Measurements from ENCODE around the gene ZNF831.

Gene ZNF831

DNA sequence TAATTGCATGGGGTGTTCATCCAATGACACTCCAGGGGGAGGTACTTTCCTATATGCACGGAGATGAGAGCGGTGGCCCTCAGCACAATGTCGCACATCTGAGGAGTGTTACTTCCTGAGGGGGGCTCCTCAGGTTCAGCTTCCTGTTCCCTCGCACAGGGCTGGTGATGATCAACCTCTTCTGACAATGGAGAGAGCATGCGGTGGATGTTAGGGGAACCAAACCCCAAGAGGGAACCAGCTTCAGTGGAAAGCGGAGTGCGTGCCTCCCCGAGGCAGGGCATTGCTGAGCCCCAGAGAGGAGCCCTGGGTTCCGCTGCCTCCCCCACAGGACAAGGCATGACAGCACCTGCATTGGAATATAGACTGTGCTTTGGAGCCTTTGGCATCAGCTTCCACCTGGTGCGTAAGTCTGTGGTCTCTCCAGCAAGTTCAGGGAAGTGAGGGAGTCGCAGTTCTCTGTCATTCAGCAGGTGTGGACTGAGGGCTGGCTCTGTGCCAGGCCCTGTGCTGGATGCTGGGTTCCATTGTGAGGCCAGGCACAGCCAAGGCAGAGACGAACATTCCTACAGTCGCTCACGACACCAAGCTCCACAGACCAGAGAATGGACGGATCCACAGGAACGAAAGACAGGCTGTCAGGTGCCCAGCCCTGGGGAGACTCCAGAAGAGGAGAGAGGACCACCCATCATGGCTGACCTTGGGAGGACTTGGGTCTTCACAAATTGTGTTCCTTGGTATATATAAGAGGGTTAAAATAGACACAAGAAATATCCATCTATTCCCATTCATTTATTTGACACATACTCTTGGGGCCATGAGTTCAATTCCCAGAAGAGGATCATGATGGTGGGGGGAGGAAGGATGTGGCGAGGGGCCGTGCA is 3.9 kb upstream of the ZNF831 start:
- FAIRE-seq = no peak
- TF ChIP-seq TAF1 (IDR thresholded peaks at IDR 0.05; ENCODE audit: borderline replicate concordance, low read depth, low read length) (no peak), POLR2AphosphoS5 (IDR thresholded peaks at IDR 0.05; ENCODE audit: low read depth, low read length) (no peak), POLR2A (IDR thresholded peaks at IDR 0.05; ENCODE audit: low read depth, low read length) (no peak)
- DNase-seq (ENCODE audit: insufficient read length) = no peak

DNA sequence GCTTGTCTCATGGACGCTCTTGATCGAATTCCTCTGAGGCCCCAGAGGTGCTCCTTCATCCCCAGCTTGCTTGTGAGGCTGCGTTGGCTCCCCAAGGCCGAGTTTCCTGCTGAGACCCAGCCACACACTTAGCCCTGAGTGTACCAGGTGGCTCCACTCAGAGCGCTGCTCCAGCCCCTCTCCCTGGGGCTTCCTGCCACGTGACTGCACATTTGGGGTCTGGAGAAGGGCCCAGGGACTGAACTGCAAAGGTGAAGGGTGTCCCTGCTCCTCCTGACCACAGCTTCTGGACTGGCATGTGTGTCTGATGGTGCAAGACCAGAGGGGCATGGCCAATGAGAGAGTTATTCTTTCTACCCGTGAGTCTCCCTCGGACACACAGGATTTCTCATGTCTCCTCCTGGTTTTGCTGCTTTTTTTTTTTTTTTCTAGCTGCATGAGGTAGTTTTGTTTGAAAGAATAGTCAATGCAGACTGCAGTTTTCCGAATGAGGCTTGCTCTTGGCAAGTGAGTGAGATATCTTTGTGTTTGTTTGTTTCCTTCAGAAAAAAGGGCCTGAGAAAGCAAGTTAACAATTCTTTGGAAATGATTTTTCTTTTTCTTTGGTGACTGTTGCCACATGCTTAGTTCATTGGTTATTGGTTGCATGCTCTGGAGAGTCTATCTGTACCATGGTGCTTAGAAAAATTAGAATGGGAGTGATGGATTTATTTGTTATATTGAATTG is 3.1 kb upstream of the ZNF831 start:
- no peak for FAIRE-seq
- TF ChIP-seq POLR2A (IDR thresholded peaks at IDR 0.05; ENCODE audit: low read depth, low read length) (no peak), TAF1 (IDR thresholded peaks at IDR 0.05; ENCODE audit: borderline replicate concordance, low read depth, low read length) (no peak), POLR2AphosphoS5 (IDR thresholded peaks at IDR 0.05; ENCODE audit: low read depth, low read length) (no peak)
- no peak for DNase-seq (ENCODE audit: insufficient read length)

DNA sequence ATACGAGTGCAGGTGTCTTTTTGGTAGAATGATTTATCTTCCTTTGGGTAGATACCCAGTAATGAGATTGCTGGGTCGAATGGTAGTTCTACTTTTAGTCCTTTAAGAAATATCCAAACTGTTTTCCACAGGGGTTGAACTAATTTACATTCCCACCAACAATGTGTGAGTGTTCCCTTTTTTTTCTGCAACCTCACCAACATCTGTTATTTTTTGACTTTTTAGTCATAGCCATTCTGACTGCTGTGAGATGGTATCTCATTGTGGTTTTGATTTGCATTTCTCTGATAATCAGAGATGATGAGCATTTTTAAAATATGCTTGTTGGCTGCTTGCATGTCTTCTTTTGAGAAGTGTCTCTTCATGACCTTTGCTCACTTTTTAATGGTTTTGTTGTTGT is 1.9 kb upstream of the ZNF831 start:
- FAIRE-seq = peak; percentile 77
- no peak for DNase-seq (ENCODE audit: insufficient read length)
- no peak for TF ChIP-seq POLR2AphosphoS5 (IDR thresholded peaks at IDR 0.05; ENCODE audit: low read depth, low read length)
- TF ChIP-seq POLR2A (IDR thresholded peaks at IDR 0.05; ENCODE audit: low read depth, low read length) = no peak
- TF ChIP-seq TAF1 (IDR thresholded peaks at IDR 0.05; ENCODE audit: borderline replicate concordance, low read depth, low read length) = no peak

DNA sequence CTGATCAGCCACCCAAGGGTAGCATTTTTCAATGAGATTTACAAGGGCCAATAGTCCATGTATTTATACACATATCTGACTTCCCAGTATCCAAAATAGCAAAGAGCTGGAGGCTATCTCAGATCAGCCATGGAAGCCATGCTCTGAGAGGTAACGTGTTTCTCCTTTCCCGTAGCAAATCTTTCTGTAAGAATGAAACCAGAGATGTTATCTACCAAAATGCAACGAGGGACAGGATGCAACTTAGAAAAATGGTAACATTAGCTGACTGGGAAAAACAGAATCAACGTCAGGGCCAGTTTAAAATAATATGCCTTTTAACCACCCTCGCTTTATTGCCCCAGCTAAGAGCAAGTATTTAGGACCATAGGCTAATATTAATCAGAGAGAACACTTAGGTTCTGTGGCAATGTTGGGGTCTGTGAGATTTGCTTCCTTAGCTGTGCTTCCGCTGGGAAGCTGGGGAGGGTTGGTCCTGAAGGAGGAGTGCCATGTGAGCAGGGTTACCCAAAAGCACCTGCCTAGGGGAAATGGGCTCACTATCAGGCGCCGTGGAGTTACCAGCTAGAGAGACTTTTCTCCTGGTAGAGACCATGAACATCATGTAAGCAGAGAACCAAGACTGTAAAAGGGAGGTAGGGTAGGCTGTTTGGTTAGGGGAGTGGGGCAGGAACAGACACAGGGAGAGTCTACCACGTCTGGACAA is 1.2 kb downstream of the ZNF831 start:
- peak; percentile 62 for FAIRE-seq
- no peak for TF ChIP-seq TAF1 (IDR thresholded peaks at IDR 0.05; ENCODE audit: borderline replicate concordance, low read depth, low read length)
- no peak for TF ChIP-seq POLR2AphosphoS5 (IDR thresholded peaks at IDR 0.05; ENCODE audit: low read depth, low read length)
- TF ChIP-seq POLR2A (IDR thresholded peaks at IDR 0.05; ENCODE audit: low read depth, low read length) = no peak
- no peak for DNase-seq (ENCODE audit: insufficient read length)

DNA sequence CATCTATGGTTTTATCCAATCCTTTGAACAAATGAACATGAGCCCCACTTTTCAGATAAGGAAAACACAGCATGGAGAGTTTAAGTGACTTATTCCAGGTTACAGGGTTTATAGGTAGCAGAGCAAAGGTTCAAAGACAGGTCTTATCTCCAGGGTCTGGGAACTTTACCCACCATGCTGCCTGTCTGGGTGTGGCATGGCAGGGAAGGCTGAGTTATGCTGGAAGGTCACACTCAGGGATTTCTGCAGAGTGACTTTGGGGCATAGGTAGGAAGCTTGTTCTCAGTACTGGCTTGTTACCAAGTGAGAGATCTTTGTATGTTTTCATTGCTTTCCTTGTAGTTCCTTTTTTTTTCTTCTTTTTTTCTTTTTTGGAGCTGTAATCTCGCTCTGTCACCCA is 1.8 kb downstream of the ZNF831 start:
- DNase-seq (ENCODE audit: insufficient read length) (no peak), FAIRE-seq (peak; percentile 86)
- TF ChIP-seq POLR2A (IDR thresholded peaks at IDR 0.05; ENCODE audit: low read depth, low read length) = no peak
- no peak for TF ChIP-seq TAF1 (IDR thresholded peaks at IDR 0.05; ENCODE audit: borderline replicate concordance, low read depth, low read length)
- no peak for TF ChIP-seq POLR2AphosphoS5 (IDR thresholded peaks at IDR 0.05; ENCODE audit: low read depth, low read length)

DNA sequence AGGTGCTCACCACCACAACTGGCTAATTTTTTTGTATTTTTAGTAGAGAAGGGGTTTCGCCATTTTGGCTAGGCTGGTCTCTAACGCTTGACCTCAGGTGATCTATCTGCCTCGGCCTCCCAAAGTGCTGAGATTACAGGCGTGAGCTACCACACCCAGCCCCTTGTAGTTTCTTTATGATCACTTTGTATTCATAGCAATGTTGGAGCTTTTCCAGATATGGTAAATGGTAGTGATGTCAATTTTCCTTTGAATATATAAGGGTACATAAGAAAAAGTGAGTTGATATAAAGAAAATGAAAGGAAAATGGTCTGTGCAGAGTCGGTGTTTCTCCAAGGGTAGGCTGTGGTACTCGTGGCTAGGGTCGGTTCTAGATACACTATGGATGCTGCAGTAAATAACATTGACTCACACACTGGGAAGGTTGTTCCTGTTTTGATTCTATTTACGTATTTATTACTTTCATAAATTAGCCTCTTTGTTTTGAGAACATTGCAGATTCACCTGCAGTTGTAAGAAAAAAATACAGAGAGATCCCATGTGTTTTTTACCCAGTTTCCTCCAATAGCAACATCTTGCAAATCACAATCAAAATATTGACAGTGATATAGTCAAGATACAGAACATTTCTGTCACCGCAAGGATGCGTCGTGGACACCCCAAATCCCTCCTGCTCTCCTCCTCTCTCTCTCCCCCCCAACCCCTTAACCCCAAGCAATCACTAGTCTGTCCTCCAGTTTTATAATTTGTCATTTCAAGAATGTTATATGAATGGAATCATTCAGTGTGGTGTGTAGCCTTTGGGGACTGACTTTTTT is 2.5 kb downstream of the ZNF831 start:
- no peak for DNase-seq (ENCODE audit: insufficient read length)
- TF ChIP-seq POLR2AphosphoS5 (IDR thresholded peaks at IDR 0.05; ENCODE audit: low read depth, low read length) = no peak
- TF ChIP-seq TAF1 (IDR thresholded peaks at IDR 0.05; ENCODE audit: borderline replicate concordance, low read depth, low read length) = no peak
- no peak for TF ChIP-seq POLR2A (IDR thresholded peaks at IDR 0.05; ENCODE audit: low read depth, low read length)
- peak; percentile 84 for FAIRE-seq

DNA sequence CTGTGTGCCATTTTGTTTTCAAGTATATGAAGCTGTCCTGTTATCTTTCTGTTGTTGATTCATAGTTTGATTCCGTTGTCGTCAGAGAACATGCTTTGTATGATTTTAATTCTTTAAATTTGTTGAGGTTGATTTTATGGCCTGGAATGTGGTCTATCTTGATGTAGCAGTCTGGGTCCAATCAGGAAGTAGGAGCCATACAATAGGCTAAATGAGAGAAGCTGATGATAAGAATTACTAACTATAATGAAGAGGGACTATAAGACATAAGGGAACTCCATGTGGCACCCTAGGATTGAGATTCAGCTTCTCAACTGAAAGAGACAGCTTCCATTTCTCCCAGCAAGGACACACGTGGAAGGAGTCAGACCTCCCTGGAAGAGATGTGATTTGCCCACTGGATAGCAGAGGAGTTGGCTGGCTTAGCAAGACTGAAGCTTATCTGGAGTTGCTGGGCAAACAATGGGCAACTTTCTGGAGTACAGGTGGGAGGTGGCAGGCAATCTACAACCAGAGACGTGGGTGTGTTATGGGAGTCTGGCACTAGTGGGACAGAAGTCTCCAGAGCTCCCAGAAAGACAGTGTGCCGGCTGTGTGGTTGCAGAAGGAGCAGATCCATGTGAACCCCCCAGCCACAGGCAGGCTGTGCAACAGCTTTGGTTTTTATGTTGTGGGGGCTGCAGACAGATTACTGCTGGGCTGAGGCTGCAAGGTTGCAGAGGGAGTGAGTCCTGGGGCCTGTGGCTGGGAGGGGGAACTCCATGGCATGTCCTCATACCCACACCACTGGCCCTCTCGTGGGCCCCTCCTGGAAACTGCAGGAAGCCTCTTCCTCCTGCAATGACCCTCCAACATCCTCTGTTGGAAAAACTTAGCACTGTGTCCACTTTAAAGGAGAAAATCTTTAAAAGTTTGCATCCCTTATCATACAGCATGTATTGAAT is 7.1 kb downstream of the ZNF831 start:
- FAIRE-seq (no peak), DNase-seq (ENCODE audit: insufficient read length) (no peak)
- TF ChIP-seq POLR2AphosphoS5 (IDR thresholded peaks at IDR 0.05; ENCODE audit: low read depth, low read length) (no peak), POLR2A (IDR thresholded peaks at IDR 0.05; ENCODE audit: low read depth, low read length) (no peak), TAF1 (IDR thresholded peaks at IDR 0.05; ENCODE audit: borderline replicate concordance, low read depth, low read length) (no peak)

DNA sequence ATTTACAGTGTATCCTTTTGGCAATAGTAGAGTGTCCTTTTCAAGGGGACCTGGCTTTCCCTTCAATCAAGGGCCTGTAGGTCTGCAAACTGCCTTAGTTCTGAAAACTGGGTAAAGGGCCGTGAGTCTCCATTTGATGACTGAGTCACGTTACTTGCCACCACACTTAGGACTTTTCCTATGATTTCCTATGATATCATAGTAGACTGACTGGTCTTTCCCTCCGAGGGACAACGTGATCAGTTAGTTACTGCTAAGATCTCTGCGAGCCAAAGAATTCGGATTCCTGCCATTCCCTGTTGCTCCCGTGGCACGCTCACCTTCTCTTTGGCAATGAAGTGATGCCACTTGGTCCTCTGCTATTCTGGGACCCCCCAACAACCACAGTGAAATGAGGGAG is 8.4 kb downstream of the ZNF831 start:
- DNase-seq (ENCODE audit: insufficient read length) (no peak), FAIRE-seq (no peak)
- no peak for TF ChIP-seq TAF1 (IDR thresholded peaks at IDR 0.05; ENCODE audit: borderline replicate concordance, low read depth, low read length)
- no peak for TF ChIP-seq POLR2A (IDR thresholded peaks at IDR 0.05; ENCODE audit: low read depth, low read length)
- no peak for TF ChIP-seq POLR2AphosphoS5 (IDR thresholded peaks at IDR 0.05; ENCODE audit: low read depth, low read length)

DNA sequence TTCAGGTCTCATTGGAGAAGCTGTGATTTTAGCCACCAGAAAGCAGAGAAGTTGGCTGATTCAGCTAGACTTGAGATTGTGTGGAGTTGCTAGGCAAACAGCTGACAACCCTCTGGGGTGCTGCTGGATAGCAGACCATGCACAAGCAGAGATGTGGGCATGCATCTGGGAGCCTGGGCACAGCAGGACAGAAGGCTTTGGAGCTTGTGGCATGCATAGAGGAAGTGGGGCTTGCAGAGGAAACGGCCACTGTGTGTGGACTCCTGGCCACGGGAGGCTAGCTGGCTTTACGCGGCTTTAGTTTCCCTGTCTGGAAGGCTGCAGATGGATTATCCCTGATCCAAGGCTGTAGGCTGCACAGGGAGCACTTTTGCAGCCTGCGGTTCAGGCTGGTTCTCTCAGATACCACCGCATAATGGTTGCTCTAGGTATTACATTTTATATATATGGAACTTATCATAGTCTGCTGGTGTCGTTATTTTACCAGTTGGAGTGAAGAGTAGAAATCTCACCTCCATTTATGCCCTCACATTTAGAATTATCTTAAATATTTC is 10.4 kb downstream of the ZNF831 start:
- no peak for TF ChIP-seq TAF1 (IDR thresholded peaks at IDR 0.05; ENCODE audit: borderline replicate concordance, low read depth, low read length)
- no peak for TF ChIP-seq POLR2A (IDR thresholded peaks at IDR 0.05; ENCODE audit: low read depth, low read length)
- TF ChIP-seq POLR2AphosphoS5 (IDR thresholded peaks at IDR 0.05; ENCODE audit: low read depth, low read length) = no peak
- FAIRE-seq = no peak

More for the DNA sequence above, 10.4 kb downstream of the ZNF831 start:
- DNase-seq (ENCODE audit: insufficient read length) = no peak
